Uterus (tissue), 2 donors: ENCODE results near the gene KPNA4.

Experiments
- CTCF ChIP-seq, 4 experiments: fragments of 200-600 bp in 2 of 4; fragments of 450-650 bp in 2 of 4; sonication (generic) in 2 of 4; IDR thresholded peaks; one replicate each; pipeline ENCODE4 v1.5.1; 2016 to 2019; ENCODE audit warnings: antibody characterized with exemption in 4 of 4, mild to moderate bottlenecking in 2 of 4, moderate library complexity in 1 of 4
- POLR2A ChIP-seq, 2 donors: fragments of 450-650 bp; IDR thresholded peaks; one replicate each; pipeline ENCODE4 v1.6.1; 2016; ENCODE audit warnings: antibody characterized with exemption in 2 of 2, mild to moderate bottlenecking in 1 of 2, moderate library complexity in 1 of 2

DNA sequence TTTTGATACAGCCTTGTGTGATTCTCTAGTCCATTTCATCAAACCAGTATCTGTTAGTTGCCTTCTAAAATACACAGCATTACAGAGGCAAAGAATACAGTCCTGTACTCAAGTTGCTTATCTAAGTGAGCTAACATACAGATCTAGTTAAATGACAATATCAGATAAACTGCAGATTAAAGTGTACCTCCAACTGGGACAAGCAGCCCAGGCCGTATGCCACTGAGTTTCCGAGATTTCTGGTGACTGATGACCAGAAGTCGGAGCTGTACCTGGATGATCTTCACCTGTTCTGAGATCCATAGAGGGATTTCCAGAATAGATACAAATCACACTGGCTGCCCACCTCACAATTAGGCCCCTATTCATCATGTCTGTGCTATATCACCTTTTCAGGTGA, 109.5 kb downstream of the KPNA4 start:
- no peak for TF ChIP-seq CTCF (IDR thresholded peaks at IDR 0.05)
- no peak for TF ChIP-seq POLR2A (IDR thresholded peaks at IDR 0.05)
